A204.1 (cell line): ENCODE results near the gene FBLN1.

ENCODE experiments used
- FAIRE-seq: peaks from 2 replicates; lab custom pipeline; 2012; peaks lifted over from hg19 to GRCh38; lab: Jason Lieb, UNC

The FBLN1 gene

GRCh38 chr22:45571089-45571488 is 68.4 kb downstream of the FBLN1 start:
- FAIRE-seq: no peak

DNA sequence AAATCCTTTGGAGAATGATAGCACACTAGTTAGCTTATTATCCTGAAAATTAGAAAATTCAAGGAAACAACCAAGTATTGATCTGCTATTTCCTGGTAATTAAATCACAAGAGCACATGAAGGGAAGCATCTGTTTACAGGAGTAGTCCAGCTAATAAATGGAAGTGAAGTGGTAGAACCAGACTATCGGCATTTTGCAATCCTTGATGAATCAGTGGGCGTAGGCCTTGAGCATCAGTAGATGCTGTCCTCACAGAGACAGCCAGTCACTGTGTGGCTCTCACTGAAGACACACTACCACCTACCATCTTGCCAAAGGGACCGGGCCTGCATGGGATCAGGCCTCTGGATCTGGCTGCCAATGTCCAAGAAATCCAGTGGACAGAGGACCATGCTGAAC is 69.8 kb downstream of the FBLN1 start:
- FAIRE-seq: no peak

- no peak for FAIRE-seq
Observed at GRCh38 chr22:45574069-45574703, 71.5 kb downstream of the FBLN1 start.

GRCh38 chr22:45575173-45575572 is 72.5 kb downstream of the FBLN1 start:
- FAIRE-seq: no peak

GRCh38 chr22:45575607-45576272 is 73.1 kb downstream of the FBLN1 start:
- no peak for FAIRE-seq

DNA sequence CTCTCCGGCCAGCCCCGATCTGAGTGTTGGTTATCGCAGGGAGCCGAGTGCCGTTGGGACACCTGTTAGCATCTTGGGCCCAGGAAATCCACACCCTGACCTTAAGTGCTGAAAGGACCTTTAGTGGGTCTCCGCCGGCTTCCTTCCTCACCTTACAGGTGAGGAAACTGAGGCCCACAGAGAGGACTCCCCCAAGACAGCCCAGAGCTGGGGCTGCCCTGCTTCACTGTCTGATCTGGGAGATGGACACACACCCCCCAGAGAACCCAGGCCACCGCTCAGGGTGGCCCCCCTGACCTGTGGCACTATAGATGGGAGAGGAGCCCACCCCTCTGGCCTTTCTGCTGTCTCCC is 73.6 kb downstream of the FBLN1 start:
- FAIRE-seq: no peak

GRCh38 chr22:45576730-45577464 is 74.2 kb downstream of the FBLN1 start:
- no peak for FAIRE-seq

- peak; percentile 27 for FAIRE-seq
Observed at GRCh38 chr22:45577746-45578523, 75.3 kb downstream of the FBLN1 start.

DNA sequence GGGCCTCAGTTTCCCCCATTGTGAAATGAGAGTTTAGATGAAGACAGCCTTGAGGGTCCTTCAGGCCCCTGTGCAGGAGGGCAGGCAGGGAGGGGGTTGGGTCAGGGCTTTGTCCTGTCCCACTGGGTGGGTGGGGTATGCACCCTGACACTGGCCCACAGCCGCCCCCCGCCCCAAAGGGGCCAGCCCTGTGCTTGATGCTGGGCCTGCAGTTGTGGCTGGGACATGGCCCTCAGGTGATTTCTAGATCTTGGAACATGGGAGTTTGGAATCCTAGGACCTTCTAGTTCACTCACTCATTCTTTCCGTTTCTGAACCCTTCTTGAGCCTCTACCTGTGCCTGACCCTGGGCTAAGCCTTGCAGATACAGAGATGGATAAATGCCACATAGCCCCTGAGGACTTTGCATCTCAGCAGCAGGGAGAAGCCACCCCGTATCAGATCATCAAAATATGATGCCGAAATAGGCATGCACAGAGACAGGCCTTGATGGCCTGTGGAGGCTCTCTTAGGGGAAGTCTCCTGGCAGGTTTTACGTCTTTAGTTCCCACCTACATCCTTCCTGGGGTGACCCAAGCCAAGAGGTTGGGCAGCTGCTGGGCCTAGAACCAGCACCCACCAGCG is 76.0 kb downstream of the FBLN1 start:
- FAIRE-seq: no peak

- FAIRE-seq: no peak
Observed at GRCh38 chr22:45579306-45579705, 76.6 kb downstream of the FBLN1 start.

DNA sequence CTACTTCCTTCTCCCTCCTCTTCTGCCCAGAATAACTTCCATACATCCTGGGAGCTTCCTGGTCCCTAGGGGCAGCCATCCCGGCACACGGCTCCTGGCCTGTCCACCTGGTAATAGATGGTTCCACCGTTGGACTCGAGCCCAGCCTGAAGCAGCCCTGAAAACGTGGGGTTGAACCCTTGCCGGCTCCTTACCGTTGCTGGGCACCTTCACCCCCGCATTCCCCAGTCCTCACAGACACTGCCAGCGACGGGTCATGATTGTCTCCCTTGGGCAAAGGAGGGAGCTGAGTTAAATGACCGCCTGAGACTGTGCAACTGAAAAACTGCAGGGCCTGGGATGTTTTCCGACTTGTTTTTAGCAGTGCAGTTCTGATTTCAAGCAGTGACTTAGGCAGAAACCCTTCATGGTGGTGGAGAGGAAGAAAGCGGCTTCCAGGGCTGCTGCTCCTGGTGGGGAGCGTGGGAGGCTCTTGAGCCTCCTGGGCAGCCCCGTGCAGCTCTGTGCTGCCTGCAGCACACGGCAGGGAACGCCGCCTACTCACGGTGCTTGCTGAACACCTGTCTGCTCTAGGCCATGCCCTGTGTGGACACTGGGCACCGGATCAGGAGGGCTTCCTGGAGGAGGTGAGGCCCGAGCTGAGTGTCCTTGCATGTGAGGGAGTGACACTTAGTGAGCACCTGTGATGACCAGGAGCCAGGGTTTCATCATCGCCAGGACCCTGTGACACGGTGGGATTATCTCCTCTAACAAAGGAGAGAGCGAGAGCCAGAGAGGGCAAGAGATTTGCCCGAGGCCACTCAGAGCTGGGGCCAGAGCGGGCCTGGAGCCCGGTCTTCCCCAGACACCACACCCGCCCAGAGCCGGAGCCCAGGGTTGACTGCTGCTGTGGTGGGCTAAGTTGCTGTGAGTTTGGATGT is 77.4 kb downstream of the FBLN1 start:
- FAIRE-seq: no peak

- no peak for FAIRE-seq
Observed at GRCh38 chr22:45580726-45581381, 78.2 kb downstream of the FBLN1 start.

DNA sequence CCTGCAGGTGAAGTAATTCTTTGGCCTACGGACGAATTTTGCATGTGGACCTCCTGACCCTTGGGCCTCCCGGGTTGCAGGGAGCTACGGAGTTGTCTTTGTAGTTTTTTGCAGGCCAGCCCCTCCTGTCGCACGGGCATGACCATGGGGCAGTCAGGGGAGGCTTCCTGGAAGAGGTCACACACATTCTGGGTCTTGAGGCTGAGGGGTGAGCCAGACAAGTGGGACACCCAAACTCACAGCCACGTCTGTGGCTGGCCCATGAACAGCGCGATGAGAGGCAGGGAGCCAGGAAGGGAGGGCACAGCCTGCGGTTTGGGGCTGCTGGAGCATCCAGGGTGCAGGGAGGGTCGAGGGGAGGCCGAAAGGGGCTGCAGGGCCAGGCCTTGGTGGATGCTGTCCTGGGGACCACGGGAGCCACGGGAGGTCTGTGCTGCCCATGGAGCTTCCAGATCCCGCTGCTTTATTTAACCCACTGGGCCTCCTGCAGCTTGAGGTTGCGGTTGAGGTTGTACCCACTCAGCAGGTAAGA is 78.9 kb downstream of the FBLN1 start:
- FAIRE-seq: no peak

- FAIRE-seq: no peak
Observed at GRCh38 chr22:45582236-45582954, 79.7 kb downstream of the FBLN1 start.

- no peak for FAIRE-seq
Observed at GRCh38 chr22:45582955-45583320, 80.3 kb downstream of the FBLN1 start.

- no peak for FAIRE-seq
Observed at GRCh38 chr22:45583504-45583903, 80.8 kb downstream of the FBLN1 start.

DNA sequence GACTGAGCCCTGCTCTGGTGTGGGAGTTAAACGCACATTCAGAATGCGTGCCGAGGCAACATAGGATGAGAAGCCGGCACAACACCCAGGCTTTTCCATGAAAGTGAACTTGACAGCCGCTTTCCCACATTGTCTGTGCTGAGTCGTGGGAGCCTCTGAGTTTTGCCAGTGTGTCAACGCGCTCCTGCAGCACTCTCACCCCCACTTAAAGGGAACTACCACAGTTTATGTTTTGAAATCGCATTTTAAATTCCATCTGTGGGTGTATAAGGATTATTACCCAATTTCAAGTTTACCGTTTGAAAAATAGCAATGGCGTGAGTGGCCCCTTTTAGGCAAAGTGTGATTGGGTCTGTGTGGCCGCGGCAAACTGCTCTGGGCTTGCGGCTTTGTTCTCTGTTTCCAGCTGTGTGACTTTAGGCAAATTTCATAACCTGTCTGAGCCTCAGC is 81.5 kb downstream of the FBLN1 start:
- no peak for FAIRE-seq

DNA sequence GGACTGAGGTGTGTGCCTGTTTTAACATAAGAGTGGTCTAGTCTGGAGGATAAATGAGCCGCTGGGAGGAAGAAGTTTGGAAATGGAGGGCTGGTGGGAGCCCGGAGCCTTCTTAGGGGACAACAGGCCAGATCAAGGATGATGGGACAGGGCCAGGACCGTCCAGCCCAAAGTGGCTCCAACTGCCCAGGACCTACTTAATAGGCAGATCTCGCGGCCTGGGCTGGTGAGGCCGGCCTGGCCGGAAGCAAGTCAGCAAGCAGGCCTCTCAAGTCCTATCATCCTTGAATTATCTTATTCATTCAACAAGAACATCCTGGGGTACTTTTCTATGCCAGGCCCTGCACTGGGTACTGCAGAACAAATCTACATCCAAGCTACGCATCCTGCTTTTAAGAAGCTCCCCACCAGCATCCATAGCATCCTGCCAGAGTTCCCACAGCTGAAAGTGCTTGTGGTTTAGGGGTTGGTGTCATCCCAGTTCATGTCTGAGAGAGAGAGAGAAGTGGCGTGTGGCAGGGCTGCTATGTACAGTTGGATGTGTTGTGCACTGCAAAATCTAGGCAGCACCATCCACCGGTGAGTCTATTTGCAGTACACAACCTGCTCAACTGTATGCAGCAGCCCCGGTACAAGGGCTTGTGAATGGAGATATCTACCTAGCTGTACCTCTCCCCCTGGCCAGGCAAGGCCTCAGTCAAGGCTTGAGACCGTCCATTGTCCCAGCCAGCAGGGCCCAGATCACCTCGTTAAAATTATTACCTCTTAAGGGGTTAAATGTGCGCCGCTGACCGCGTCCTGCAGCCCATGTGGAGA is 82.1 kb downstream of the FBLN1 start:
- FAIRE-seq: no peak

- FAIRE-seq: no peak
Observed at GRCh38 chr22:45585437-45585755, 82.7 kb downstream of the FBLN1 start.
